ENCODE results near the gene NOC3L. TPM values are rescaled to one million over a fixed set of nuclear protein-coding genes. Genes with fewer than 3 reads are reported as not detected.
"Not testable (repeated sequence)": the region's sequence is repeated elsewhere in the genome, so short reads cannot be mapped to it uniquely, and the experiment has no call there.

NOC3L gene
- total RNA-seq, 1 donor from 2014 or later, result 8.1 TPM

DNA sequence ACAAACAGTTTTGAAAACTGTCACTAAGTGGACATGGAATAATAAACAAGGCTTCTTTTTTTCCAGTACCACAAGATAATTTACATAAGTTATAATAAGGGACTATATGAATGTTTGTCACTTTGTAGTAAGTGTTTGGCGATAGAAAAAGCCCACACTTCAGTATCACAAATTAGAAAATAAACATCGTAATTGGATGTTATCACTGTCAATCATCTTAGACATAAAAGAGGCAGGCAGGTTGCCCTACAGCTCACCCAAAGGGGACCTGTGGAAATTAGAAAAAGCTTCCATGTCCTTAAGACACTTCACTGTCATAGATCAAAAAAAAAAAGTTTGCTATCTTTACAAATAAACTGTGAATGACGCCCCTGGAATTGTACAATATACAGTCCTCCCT lies 3.6 kb upstream of the NOC3L start:
- no peak for ATAC-seq
- intact Hi-C loops (cut with DNase I), result no loop called here
- DNase-seq (ENCODE audit: missing footprints), result no peak

DNA sequence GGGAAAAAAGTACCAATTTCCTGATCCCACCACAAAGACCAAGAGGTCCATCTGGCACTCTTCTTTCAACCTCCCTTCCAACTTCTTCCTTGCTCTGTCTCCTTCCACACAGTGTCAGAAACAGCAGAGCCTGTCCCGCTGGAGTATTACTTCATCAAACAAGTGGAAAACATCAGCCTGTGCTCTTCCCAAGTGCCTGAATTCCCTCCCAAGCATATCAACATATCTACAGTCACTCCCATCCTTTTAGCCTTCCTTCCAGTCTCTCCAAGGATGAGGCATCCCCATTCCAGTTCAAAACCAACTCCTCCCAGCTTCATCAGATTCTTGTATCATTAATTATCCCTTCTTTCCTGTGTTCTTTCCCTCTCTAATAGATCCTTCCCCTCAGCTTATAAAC lies 1.7 kb upstream of the NOC3L start:
- DNase-seq (ENCODE audit: missing footprints) (no peak), ATAC-seq (no peak)
- intact Hi-C loops (cut with DNase I), result no loop called here

DNA sequence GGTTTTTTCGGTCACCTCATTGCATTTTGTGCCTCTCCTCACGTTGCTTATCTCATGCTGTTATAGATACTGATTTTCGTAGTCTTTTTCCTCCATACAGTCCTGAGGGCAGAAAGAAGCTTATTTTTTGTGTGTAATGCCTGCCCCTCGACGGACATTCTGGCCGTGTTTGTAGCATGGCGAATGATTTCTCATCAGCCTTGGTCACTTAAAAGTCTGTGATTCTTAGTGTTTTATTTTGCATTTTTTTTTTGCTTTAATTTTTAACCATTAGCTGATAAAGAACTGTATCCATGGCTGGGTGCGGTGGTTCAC lies 469 bp upstream of the NOC3L start:
- ATAC-seq (peak; percentile 33), DNase-seq (ENCODE audit: missing footprints) (no peak)
- intact Hi-C loops (cut with DNase I), result loop anchor here (2.0 kb wide), 2 partner anchors 40 to 80 kb away; partner anchors contain the start of gene TBC1D12

DNA sequence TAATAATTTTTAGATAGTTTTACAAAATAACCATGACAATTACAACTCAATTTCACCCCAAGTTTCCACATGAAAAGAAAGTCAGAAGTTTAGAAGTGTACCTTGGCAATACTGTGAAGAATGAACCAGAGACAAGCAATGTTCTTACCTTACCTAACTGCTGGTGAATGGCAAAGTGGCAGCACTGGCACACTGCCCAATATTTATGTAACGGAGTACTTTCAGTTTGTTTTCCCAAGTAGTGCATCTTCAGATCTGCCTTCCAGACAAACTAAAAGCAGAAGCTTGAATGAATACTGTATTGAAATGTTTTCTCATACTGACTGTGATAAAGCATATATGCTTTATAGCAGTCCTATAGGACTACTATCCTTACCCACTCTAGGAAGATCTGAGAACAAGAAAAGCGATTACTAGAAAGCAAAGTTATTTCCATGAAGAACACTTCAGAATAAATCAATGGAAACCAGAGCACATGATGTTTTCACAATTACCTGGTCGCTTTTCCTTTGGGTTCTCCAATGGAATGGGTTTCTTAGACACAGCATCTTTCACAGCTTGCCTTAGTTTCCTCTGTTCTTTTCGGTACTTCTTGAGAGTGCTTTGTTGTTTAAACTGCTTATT lies 1.5 kb downstream of the NOC3L start:
- ATAC-seq, result no peak
- intact Hi-C loops (cut with DNase I), result no loop called here
- DNase-seq (ENCODE audit: missing footprints), result no peak

DNA sequence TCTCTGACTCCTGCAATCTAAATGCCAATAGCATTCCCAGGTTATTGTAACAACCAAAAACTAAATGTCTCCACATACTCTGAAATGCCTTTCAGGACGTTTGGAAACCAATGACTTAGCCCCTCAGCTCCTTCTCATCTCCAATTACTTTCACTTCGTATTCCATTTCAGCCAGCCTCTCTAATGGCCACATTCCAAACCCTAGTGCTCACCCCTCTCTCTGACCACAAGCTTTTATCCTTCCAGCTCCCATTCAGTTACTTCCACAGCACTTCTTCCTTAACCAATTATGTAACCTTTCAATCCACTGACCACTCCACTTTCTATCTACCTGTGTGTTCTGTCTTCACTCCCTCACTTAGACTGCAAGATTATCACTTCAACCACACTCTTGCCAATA lies 4.3 kb downstream of the NOC3L start:
- intact Hi-C loops (cut with DNase I), result no loop called here
- DNase-seq (ENCODE audit: missing footprints), result no peak
- no peak for ATAC-seq

DNA sequence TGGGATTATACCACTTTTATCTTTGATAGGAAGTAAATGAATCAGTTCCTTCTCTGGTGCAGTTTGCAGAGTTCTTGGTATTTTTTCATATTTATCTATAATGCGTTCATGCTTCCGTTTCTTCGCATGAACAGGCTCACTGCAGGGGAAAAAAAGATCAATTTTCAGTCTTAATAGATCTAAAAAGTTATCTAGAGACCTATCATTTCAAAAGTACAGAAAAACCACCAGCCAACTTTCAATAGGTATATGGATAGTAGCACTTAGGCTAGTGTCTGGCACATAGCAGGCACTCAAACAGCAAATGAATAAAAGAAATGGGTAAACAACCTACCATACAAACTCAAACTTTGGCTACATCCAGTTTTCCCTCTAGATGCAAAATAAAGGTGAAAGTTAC lies 5.5 kb downstream of the NOC3L start:
- intact Hi-C loops (cut with DNase I), result no loop called here
- no peak for ATAC-seq
- no peak for DNase-seq (ENCODE audit: missing footprints)

DNA sequence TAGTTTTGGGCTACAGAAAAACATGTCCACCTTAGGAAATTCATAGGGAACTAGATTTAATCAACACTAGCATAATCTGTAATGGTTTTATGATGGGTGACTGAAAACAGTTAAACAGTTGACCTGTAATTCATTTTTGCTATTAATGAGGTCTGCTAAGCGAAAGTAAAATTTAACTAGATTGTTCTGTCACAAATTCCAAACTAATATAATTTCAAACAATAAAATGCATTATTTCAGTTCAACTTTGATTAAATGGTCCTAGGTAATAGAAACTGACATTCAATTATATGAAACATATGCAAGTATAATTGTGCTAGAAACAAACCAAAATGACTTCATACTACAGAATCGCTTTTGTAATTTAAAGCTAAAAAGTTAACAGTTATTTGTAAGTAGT lies 6.9 kb downstream of the NOC3L start:
- no peak for DNase-seq (ENCODE audit: missing footprints)
- intact Hi-C loops (cut with DNase I), result no loop called here
- no peak for ATAC-seq

DNA sequence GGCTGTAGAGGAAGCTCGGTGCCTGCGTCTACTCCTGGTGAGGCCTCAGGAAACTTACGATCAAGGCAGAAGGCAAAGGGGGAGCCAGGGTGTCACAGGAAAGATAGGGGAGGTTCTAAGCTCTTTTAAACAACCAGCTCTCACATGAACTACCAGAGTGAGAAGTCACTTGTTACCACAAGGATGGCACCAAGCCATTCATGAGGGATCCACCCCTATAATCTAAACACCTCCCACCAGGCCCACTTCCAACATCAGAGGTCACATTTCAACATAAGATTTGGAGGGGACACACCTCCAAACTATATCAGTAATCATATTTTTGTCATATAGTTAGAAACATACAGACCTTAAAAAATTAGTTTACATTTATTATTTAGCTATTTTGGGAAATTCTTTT lies 9.4 kb downstream of the NOC3L start:
- no peak for ATAC-seq
- DNase-seq (ENCODE audit: missing footprints), result no peak
- intact Hi-C loops (cut with DNase I), result no loop called here

DNA sequence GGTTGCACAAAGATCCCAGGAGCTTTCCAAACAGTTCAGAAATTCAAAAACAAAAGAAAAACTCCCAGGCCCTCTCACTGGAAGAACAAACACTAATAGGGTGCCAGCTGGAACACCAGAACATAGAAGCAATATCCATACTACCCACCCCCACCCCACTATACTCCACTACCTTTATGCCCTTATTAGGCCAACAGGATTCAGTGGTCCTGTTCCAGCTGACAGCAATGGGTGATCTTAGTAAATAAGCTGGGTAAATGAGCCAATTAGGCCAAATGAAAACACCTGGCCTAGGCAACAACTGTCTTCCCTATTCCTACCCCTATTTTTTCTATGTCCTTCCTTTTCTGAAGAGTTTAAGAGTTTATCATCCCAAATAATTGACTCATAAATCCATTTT lies 11.7 kb downstream of the NOC3L start:
- intact Hi-C loops (cut with DNase I), result no loop called here
- no peak for DNase-seq (ENCODE audit: missing footprints)
- no peak for ATAC-seq

DNA sequence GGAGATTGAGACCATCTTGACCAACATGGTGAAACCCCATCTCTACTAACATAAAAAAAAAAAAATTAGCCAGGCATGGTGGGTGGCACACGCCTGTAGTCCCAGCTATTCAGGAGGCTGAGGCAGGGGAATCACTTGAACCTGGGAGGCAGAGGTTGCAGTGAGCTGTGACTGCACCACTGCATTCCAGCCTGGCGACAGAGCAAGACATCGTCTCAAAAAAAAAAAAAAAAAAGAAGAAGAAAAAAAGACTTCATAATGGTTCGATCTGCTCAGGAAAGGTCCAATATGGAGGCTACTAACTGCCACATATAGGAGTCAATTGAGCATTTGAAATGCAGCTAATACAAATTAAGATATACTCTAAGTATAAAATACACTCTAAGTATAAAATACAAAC lies 12.2 kb downstream of the NOC3L start:
- intact Hi-C loops (cut with DNase I); DNase-seq (ENCODE audit: missing footprints); ATAC-seq: not testable (repeated sequence)

DNA sequence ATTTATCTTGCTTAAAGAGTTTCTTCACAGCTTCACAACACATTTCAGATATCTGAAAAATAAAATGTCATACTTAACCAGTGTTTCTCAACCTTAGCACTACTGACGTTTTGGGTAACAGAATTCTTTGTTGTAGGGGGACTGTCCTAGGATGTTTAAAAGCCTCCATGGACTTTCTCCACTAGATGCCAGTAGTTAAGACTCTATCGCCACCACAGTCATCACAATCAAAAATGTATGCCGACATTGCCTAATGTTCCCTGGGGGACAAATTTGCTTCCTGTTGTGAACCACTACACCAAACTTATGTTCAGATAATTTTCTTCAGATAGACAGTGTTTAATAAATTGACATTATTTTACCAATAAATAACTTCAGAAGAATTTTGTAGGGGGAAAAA lies 13.4 kb downstream of the NOC3L start:
- no peak for ATAC-seq
- no peak for DNase-seq (ENCODE audit: missing footprints)
- intact Hi-C loops (cut with DNase I), result no loop called here

DNA sequence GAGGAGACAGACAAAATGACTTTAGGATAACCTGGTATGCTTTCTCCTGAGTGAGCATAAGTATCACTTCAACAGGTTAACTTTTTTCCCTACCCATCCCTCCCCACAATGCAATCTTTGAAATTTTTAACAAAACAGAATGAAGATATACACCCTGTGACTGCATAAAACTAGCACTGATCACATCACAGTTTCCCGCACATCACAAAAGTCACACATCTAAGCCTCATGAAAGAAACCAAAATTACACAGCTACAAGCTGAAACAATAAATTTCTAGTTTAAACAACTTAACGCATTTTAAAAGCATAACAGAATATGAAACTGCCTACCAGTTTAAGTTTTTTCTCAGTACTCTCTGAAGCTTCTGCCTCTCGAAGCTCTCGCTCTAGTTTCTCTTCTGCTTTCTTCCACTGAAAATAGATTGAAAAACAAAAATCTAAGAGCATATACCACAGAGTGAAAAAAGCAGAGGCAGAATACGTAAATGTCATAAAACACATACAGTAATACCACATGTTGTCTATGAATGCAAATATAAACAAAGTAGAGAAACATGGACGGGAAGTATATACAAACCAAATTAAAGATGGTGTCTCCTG lies 18.1 kb downstream of the NOC3L start:
- intact Hi-C loops (cut with DNase I), result no loop called here
- no peak for ATAC-seq
- no peak for DNase-seq (ENCODE audit: missing footprints)

DNA sequence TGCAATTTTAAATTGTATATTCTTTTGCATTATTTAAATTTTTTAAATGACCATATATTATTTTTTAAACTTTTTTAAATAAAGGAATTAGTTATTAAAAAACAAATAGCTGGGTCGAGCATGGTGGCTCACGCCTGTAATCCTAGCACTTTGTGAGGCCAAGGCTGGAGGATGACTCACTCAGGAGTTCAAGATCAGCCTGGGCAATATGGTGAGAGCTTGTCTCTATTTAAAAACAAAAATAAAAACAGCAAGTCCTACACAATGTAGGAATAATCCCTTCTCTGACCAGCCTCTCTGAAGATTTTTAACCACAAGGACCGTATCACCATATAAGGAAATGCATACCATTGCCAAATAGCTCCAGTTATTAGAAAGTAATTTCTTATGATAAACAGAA lies 19.6 kb downstream of the NOC3L start:
- no peak for DNase-seq (ENCODE audit: missing footprints)
- intact Hi-C loops (cut with DNase I), result no loop called here
- ATAC-seq, result no peak

DNA sequence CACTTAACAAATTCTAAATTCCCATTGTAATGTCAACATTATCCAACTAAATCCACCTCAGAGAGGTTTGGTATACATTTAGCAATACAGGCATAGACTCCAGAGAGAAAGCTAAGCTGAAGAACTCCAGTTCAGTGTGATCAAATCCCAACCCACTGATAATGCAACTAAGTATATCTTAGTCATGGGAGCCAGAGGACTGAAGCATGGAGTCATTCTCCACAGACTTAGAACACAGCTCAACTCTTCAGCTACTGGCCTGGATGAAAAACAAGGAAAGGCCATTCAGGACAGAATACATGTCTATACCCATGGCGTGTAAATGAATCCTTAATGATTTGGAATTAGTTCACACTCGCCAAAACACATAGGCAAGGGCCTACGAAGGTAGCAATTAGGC lies 27.9 kb downstream of the NOC3L start:
- intact Hi-C loops (cut with DNase I), result no loop called here
- no peak for DNase-seq (ENCODE audit: missing footprints)
- no peak for ATAC-seq

DNA sequence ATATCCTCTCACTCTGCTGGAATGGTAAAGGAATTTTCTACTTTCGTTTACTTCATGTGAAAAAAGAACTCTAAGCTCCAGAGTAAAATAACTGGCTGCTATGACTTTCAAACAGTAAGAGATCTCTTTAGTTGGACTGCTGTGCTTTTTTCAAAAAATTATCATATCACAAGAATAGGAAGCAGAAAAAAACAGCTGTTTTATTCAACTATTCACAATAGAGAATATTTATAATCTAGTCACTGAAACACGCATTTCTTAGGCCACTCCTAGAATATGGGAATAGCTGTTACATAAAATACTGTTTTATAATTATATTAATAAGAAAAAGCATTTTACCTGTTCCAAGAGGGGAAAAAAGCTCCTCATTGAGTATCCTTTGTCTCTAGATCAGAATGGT lies 29.7 kb downstream of the NOC3L start:
- intact Hi-C loops (cut with DNase I), result no loop called here
- DNase-seq (ENCODE audit: missing footprints) (no peak), ATAC-seq (no peak)

DNA sequence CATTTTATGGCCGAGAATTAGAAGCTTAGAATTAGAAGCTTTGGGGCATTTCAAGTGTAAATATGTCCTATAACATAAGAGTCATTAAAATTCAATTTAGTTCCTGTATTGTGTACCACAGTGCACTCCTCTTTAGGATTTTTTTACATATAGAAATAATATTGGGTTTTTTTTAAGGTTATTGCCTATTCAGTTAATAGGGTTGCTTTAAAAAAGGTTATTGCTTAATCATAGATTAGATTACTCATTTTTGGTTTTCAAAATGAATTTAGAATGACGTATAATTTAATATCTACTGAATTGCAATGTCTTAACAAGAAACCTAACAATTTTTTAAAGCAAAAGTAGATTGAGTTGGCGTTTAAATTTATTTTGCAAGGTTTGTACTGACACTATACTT lies 34.1 kb downstream of the NOC3L start:
- no peak for DNase-seq (ENCODE audit: missing footprints)
- ATAC-seq, result no peak
- intact Hi-C loops (cut with DNase I), result no loop called here

DNA sequence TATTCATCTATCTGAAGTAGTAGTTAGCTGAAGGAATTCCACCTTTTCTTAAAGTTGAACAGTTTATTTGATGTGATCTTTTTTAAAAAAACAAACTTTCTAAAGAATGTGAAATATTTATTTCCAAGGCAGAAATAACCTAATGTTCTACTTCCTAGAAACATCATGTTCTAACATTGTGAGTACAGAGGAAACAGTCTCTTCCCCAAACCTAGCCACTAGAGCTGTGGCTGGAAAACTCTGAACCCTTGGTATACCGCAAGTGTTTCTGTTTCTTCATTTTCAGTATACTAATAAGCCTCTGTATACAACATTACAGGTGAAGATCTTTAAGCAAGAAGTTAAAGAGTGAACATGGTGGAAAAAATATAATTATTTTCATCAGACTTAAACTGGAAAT lies 35.1 kb downstream of the NOC3L start:
- intact Hi-C loops (cut with DNase I), result no loop called here
- no peak for DNase-seq (ENCODE audit: missing footprints)
- no peak for ATAC-seq

DNA sequence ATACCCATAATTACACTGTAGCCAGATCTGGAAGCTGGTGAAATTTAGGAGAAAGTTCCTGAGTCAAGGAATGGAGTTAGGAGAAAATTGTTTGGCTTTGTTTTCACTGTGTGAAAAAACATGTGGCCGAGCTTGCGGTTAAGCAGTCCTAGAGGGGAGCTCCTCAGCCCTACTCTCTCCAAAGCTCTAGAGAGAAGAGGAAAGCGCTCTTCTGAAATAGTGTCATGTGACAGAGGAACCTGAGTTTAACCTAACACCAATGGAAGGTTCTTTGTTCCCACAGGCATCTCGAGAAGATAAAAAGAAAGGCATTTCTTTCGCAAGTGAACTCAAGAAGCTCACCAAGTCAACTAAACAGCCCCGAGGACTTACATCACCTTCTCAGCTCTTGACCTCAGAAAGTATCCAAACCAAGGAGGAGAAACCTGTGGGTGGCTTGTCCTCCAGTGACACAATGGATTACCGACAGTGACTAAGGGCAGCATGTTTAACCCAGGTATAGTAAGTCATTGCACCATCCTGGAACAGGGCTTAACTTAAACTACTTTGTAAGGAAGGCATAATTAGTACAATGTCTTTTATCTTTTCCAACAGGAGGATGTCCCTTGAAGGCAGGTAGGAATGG lies 38.0 kb downstream of the NOC3L start:
- DNase-seq (ENCODE audit: missing footprints) (no peak), ATAC-seq (no peak)
- intact Hi-C loops (cut with DNase I), result loop anchor here (5.0 kb wide), 1 partner anchor 247 kb away; no protein-coding TSS in a partner anchor

DNA sequence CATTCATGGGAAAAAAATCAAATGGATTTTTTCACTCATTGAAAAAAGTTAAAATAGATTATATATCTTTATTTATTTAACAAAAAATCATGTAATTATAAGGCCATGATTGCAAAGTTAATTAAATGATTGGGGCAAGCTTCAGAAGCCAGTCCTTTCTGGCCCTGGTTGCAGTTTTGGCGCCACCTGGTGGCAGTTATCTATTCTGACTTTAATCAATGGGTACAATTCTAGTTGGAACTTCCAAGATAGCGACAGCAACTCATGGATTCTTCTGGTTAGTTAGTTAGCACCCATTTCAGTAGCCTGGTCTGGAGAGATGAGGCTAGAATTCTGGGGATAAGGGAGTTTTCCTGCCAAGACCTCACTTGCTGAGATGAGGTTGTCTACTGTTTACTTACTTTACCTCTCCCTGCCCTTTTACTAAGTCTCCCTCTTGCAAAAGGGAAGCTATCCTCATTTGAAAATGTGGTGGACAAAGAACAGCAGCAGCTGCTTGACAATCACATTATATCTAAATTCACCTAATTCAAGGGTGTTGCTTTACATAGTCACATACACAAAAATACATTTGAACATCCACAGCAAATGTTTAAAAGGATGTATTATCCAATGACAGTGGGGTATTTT lies 42.3 kb downstream of the NOC3L start:
- intact Hi-C loops (cut with DNase I), result loop anchor here (1.0 to 5.0 kb wide), 2 partner anchors 243 to 404 kb away; no protein-coding TSS in a partner anchor
- ATAC-seq (peak; percentile 26), DNase-seq (ENCODE audit: missing footprints) (no peak)

DNA sequence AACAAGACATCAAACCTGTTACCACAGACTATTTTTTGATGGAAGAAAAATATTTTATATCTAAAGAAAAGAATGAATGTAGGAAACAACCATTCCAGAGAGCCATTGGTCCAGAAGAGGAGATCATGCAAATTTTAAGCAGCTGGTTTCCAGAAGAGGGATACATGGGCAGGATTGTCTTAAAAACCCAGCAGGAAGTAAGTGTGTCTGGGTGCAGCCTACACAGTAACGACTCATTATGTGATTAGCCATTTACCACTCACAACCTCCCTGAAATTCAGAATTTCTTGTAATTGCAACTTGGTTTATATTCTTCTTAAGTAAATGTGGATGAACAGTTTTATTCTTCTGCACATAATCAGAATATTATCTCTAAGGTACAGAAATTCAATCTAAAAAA lies 46.2 kb downstream of the NOC3L start:
- intact Hi-C loops (cut with DNase I), result no loop called here
- ATAC-seq, result no peak
- DNase-seq (ENCODE audit: missing footprints), result no peak
